Right atrium auricular region (tissue), 2 donors: ENCODE results near the gene XKR8. TPM values are rescaled to one million over a fixed set of nuclear protein-coding genes. Genes with fewer than 3 reads are reported as not detected.

Experiments used
- DNase-seq: peaks from one replicate; pipeline ENCODE4 v3.0.0-alpha.2; 2019; ENCODE audit warnings: low spot score
- H3K27ac ChIP-seq, 2 donors: fragments of 200-600 bp; sonication (generic); 1 replicate in 1 of 2; 2 replicates in 1 of 2; pipeline ENCODE4 v1.5.1; 2016 to 2019
- H3K27me3 ChIP-seq, 2 donors: fragments of 200-600 bp; sonication (generic); one replicate each; pipeline versions ENCODE4 v1.5.1 to v1.6.0; 2017 to 2019
- H3K36me3 ChIP-seq: fragments of 200-600 bp; sonication (generic); one replicate; pipeline ENCODE4 v1.5.1; 2016
- H3K4me1 ChIP-seq, 2 donors: fragments of 200-600 bp; sonication (generic); one replicate each; pipeline versions ENCODE4 v1.5.1 to v1.6.0; 2017 to 2019
- H3K4me3 ChIP-seq, 2 donors: fragments of 200-600 bp; sonication (generic); 1 replicate in 1 of 2; 2 replicates in 1 of 2; pipeline ENCODE4 v1.5.1; 2017 to 2019; ENCODE audit warnings: mild to moderate bottlenecking in 1 of 2, moderate library complexity in 1 of 2
- H3K9me3 ChIP-seq, 2 donors: fragments of 200-600 bp; sonication (generic); one replicate each; pipeline ENCODE4 v1.5.1; 2019
- total RNA-seq, 2 donors: library from RNA; depleted of rRNA; stranded (reverse); fragments of >200 nt; gene quantifications; one replicate each; pipeline ENCODE4 v1.1.0, GENCODE V29; 2016
- TF ChIP-seq, protein P1 (sequence below), 2 donors: fragments of 200-600 bp; sonication (generic); IDR thresholded peaks; one replicate each; pipeline ENCODE4 v1.5.1; 2019; ENCODE audit warnings: antibody characterized with exemption in 2 of 2

XKR8 gene
- 10 to 100 TPM in 1 of 2 donors, 1 to 10 TPM in 1; 6.8 to 10.8 TPM for total RNA-seq

GRCh38 chr1:27959792-27960603 is at the start of gene XKR8:
TSS of gene XKR8 (plus strand) at chr1:27959973. CDS start at chr1:27960070, 97 bp downstream.
- TF ChIP-seq, protein P1, sequence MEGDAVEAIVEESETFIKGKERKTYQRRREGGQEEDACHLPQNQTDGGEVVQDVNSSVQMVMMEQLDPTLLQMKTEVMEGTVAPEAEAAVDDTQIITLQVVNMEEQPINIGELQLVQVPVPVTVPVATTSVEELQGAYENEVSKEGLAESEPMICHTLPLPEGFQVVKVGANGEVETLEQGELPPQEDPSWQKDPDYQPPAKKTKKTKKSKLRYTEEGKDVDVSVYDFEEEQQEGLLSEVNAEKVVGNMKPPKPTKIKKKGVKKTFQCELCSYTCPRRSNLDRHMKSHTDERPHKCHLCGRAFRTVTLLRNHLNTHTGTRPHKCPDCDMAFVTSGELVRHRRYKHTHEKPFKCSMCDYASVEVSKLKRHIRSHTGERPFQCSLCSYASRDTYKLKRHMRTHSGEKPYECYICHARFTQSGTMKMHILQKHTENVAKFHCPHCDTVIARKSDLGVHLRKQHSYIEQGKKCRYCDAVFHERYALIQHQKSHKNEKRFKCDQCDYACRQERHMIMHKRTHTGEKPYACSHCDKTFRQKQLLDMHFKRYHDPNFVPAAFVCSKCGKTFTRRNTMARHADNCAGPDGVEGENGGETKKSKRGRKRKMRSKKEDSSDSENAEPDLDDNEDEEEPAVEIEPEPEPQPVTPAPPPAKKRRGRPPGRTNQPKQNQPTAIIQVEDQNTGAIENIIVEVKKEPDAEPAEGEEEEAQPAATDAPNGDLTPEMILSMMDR (IDR thresholded peaks at IDR 0.05), result peak; percentile 13 to 71
- peak within 1 kb of the TSS; percentile 68 to 75 for H3K4me3 ChIP-seq
- H3K4me1 ChIP-seq, result peaks cover 0 to 26% of the 10 kb centered on the region in 2 donors
- no peaks in the 10 kb centered on the region for H3K9me3 ChIP-seq
- H3K27ac ChIP-seq, result peak within 1 kb of the TSS; percentile 91 to 97
- H3K27me3 ChIP-seq, result no peaks in the 10 kb centered on the region
- H3K36me3 ChIP-seq, result peaks cover 13% of the 10 kb centered on the region
- DNase-seq, result peak; percentile 76

DNA sequence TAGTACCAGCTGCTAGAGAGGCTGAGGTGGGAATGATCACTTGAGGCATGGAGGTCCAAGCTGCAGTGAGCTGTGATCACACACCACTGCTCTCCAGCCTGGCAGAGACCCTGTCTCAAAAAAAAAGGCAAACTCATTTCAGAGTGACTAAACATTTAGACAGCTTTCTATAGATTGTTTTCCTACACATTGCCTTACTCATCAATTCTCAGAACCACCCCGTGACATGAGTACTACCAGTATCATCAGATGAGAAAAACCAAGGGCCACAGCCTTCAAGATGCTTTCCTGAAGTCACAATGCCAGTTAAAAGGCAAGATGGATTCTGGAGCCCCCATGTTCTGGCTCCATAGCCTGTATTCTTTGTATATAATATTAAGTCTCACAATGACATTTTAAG is 47.3 kb upstream of the XKR8 start:
- Histone ChIP-seq H3K4me3 (no peak overlapping the region), H3K36me3 (peaks cover 17% of the 10 kb centered on the region), H3K27me3 (no peaks in the 10 kb centered on the region), H3K27ac (no peak overlapping the region), H3K9me3 (peaks cover 2 to 5% of the 10 kb centered on the region in 2 donors), H3K4me1 (peaks cover 0 to 11% of the 10 kb centered on the region in 2 donors)
- DNase-seq, result no peak
- TF ChIP-seq, protein P1 (IDR thresholded peaks at IDR 0.05), result no peak

GRCh38 chr1:27915082-27915575 is 44.6 kb upstream of the XKR8 start:
- no peaks in the 10 kb centered on the region for H3K27me3 ChIP-seq

GRCh38 chr1:27922272-27922671 is 37.5 kb upstream of the XKR8 start:
- TF ChIP-seq, protein P1 (IDR thresholded peaks at IDR 0.05), result no peak
- H3K36me3 ChIP-seq, result no peaks in the 10 kb centered on the region
- no peak for DNase-seq

More at GRCh38 chr1:27915082-27915575, 44.6 kb upstream of the XKR8 start:
- Histone ChIP-seq H3K27ac (peak overlapping the region; percentile 68 to 75), H3K9me3 (peaks cover 2 to 5% of the 10 kb centered on the region in 2 donors), H3K4me1 (peaks cover 0 to 11% of the 10 kb centered on the region in 2 donors), H3K4me3 (peak overlapping the region; percentile 58 to 77), H3K36me3 (peaks cover 5% of the 10 kb centered on the region)
- DNase-seq, result no peak
- TF ChIP-seq, protein P1 (IDR thresholded peaks at IDR 0.05), result no peak

DNA sequence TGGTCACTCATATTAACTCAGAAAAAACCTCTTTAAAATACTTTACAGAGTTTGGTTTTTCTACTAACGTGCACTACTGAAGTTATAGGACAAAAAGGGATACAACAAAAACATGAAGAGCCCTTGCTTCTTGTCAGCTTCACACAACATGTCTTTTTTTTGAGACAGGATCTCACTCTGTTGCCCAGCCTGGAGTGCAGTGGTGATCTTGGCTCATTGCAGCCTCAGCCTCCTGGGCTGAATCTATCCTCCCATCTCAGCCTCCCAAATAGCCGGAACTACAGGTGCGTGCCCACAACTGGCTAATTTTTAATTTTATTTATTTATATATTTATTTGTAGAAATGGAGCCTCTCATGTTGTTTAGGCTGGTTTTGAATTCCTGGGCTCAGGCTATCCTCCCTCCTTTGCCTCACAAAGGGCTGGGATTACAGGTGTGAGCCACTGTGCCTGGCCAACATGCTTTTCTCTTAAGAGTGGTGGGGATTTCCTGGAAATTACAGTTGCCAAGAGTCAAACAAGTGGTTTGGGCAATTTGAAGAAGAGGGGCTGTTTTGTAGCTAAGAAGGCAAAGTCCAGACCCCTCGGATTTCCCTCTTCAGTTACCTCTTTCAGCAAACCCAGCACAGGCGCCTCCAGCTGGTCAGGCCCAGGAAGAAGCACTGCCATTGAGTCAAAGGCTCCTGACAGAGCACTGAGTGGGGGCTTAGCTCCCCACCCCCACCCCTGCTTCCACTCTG is 31.4 kb upstream of the XKR8 start:
- H3K27me3 ChIP-seq, result no peaks in the 10 kb centered on the region
- no peaks in the 10 kb centered on the region for H3K9me3 ChIP-seq
- no peak overlapping the region for H3K27ac ChIP-seq
- no peaks in the 10 kb centered on the region for H3K4me1 ChIP-seq
- TF ChIP-seq, protein P1 (IDR thresholded peaks at IDR 0.05), result no peak
- no peak for DNase-seq
- no peak overlapping the region for H3K4me3 ChIP-seq
- no peaks in the 10 kb centered on the region for H3K36me3 ChIP-seq

More at GRCh38 chr1:27922272-27922671, 37.5 kb upstream of the XKR8 start:
- H3K4me3 ChIP-seq, result no peak overlapping the region
- H3K27ac ChIP-seq, result no peak overlapping the region
- H3K4me1 ChIP-seq, result no peaks in the 10 kb centered on the region
- H3K9me3 ChIP-seq, result no peaks in the 10 kb centered on the region
- no peaks in the 10 kb centered on the region for H3K27me3 ChIP-seq
